Stimulated activated CD8-positive, alpha-beta memory T cell treated with anti-CD3 and anti-CD28 coated beads, Interleukin-4, amount 100 ng/mL, for 4 hours (primary cell): Measurements from ENCODE around the gene NUDCD3.
A peak's percentile ranks its signal among the peaks of the same experiment; 100 is the strongest.

Experiments
- DNase-seq, 2 donors: peaks; one replicate each; pipeline ENCODE4 v3.0.0-alpha.2; 2020; ENCODE audit warnings: low read depth in 2 of 2, low spot score in 1 of 2

The NUDCD3 gene

GRCh38 chr7:44490351-44491200, at the start of gene NUDCD3:
NUDCD3 (minus strand) TSS chr7:44490658; CDS start chr7:44490600, 58 bp downstream.
- peak; percentile 68 to 71 for DNase-seq

DNA sequence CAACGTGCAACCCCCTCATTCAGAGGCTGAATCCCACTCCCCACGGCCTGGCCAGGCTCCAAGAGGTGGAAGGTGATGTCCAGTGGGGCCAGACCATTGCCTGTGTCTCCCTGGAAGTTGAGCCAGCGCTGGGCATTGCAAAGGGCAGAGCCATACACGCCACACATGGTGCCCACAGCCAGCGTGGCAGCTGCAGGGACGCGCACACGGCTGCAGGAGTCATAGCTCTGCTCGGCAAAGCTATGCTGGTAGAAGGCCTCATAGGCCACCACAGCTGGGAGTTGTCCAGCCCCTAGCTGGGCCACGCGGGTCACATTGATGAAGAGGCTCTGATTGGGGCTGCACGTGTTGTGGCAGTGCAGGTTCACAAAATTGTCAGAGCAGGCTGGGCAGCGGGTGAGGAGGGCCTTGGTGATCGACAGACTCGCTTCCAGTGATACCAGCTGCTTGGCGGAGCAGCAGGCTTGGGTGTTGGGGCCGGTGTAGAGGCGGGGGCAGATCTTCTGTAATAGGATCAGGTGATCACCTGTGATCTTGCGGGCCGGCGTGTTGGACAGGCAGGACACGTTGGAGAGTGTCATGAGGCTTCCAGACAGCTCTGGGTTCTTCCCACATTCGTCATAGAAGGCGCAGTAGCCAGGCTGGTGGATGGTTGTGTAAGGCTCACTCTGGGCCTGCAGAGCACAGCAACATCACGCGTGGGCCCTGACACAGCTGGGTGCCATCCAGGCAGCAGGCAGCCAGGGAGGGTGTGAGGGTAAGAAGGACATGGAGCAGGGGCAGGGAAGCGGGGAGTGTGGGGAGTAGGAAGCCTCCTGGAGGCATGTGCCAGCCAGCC, 49.4 kb upstream of the NUDCD3 start:
- no peak for DNase-seq

GRCh38 chr7:44538798-44539668, 48.6 kb upstream of the NUDCD3 start:
- DNase-seq = no peak

GRCh38 chr7:44538093-44538797, 47.8 kb upstream of the NUDCD3 start:
- DNase-seq = no peak

- DNase-seq = no peak
Observed at GRCh38 chr7:44537442-44537841, 47.0 kb upstream of the NUDCD3 start.

DNA sequence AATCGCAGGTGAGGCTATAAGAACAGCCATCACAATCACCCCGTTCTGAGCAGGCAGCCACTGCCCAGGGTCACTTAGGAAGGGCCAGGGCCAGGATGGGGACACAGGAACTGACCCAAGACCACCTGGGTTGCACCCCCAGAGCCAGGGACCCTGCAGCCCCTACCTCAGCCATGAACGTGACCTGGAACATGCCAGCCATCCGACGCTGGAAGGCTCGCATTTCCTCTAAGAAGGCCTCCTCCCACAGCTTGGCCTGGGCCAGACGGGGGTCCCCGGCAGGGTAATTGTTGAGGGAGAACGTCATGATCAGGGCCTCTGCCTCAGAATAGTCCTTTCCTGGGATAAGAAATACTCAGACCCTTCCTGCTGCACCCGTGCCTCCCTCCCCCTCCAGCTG, 45.6 kb upstream of the NUDCD3 start:
- no peak for DNase-seq

- DNase-seq = no peak
Observed at GRCh38 chr7:44535348-44536064, 45.0 kb upstream of the NUDCD3 start.

GRCh38 chr7:44534501-44534900, 44.0 kb upstream of the NUDCD3 start:
- DNase-seq = peak in 1 of 2 donors; percentile 8

GRCh38 chr7:44534087-44534486, 43.6 kb upstream of the NUDCD3 start:
- no peak for DNase-seq

GRCh38 chr7:44533301-44534055, 43.0 kb upstream of the NUDCD3 start:
- DNase-seq = no peak

- no peak for DNase-seq
Observed at GRCh38 chr7:44531421-44532380, 41.2 kb upstream of the NUDCD3 start.

DNA sequence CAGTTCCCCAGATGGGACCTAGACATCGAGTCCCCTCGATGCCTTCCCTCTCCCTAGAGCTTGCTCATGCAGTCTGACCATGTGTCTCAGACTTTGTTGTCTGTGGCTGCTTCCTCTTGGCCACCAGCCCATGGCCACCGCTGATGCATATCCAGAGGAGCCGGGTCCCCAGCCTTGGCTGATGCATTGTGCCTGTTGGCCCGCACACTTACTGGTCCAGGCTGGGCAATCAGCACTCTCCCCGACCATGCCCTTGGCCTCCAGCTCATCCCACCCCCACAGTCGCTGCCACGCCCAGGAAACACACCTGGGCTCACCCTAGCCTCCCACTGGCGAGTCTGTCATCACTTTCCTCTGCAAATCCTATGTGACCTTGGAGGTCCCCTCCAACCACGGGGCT, 40.5 kb upstream of the NUDCD3 start:
- DNase-seq = no peak

- DNase-seq = no peak
Observed at GRCh38 chr7:44524811-44525388, 34.4 kb upstream of the NUDCD3 start.

DNA sequence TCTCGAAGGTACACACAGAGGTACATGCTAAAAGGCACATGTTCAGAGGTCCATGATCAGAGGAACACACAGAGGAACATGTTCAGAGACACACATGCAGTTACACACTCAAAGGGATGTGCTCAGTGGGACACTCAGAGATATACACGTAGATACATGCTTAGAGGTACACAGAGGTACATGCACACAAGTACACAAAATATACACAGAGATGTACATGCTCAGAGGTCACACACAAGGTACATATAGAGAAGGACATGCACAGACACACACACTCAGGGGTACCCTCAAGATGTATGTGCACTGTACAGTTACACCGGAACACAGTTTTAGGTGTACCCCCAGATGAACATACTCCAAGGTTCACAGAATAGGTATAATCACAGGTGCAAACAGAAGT, 31.9 kb upstream of the NUDCD3 start:
- DNase-seq = no peak

- no peak for DNase-seq
Observed at GRCh38 chr7:44521347-44522095, 31.1 kb upstream of the NUDCD3 start.

DNA sequence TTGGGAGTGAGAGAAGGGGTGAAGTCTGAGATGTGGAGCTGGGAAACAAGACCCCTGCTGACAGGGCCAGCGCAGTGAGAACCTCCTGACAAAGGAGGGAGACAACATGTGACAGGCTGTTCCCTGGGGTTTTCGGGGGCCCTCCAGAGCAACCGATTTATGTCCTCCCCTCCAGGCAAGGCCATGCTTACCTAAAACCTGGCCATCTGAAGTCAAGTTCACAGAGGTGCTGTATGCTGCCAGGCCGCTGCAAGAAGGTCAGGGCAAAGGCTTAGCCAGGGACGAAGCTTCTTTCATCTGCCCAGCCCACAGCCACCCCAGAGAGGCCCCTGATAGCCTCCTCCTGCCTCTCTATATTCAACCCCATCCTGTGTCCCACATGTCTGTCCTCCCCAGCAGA, 30.1 kb upstream of the NUDCD3 start:
- DNase-seq = no peak

- DNase-seq = no peak
Observed at GRCh38 chr7:44519546-44519945, 29.1 kb upstream of the NUDCD3 start.
